ENCODE data around the gene ADH5.
"Not testable (repeated sequence)": the region's sequence is repeated elsewhere in the genome, so short reads cannot be mapped to it uniquely, and the experiment has no call there.

The ADH5 gene

GRCh38 chr4:99120501-99120900, 31.9 kb upstream of the ADH5 start:
- TF ChIP-seq, protein P1, sequence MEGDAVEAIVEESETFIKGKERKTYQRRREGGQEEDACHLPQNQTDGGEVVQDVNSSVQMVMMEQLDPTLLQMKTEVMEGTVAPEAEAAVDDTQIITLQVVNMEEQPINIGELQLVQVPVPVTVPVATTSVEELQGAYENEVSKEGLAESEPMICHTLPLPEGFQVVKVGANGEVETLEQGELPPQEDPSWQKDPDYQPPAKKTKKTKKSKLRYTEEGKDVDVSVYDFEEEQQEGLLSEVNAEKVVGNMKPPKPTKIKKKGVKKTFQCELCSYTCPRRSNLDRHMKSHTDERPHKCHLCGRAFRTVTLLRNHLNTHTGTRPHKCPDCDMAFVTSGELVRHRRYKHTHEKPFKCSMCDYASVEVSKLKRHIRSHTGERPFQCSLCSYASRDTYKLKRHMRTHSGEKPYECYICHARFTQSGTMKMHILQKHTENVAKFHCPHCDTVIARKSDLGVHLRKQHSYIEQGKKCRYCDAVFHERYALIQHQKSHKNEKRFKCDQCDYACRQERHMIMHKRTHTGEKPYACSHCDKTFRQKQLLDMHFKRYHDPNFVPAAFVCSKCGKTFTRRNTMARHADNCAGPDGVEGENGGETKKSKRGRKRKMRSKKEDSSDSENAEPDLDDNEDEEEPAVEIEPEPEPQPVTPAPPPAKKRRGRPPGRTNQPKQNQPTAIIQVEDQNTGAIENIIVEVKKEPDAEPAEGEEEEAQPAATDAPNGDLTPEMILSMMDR (IDR thresholded peaks at IDR 0.05; ENCODE audit: insufficient read depth, missing control alignments), result no peak

DNA sequence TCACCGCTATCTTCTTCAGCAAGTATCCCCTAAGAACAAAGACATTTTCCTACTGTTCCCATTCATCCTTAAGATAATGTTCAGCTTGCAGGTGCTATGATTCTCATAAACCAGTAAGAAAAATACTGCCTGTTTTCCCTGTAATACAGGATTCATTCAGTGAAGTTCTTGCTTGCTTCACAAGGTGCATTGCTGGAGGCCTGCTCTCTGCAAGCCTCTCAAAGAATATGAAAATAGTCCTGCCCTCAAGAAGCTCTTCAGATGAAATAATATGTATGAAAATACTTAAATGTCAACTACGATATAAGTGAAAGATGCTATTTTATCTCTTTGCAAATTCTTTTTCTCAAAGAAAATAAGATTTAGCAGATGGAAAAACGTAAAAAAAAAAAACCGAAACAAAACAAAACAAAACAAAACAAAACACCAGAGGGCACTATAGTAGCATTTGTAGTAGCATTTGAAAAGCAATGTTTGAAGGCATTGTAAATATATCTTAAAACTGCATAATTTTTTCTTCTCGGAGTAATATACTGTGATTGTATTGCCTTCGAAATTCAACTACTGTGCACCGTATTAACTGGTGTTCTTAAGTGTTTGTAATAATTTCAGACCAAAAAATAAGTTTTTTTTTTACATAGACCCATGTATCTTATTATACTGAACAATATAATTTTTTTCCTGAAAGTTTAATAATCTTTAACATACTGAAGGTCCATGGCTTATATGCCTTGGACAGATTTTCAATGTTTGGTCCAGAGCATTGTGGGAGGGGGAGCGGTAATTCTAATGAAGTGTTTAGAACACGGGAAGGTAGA, 29.5 kb upstream of the ADH5 start:
- TF ChIP-seq, protein P1 (IDR thresholded peaks at IDR 0.05; ENCODE audit: insufficient read depth, missing control alignments), result peak; percentile 34
- DNase-seq (ENCODE audit: insufficient read length, low spot score) (no peak), FAIRE-seq (no peak)

More at GRCh38 chr4:99120501-99120900, 31.9 kb upstream of the ADH5 start:
- DNase-seq (ENCODE audit: insufficient read length, low spot score), result no peak
- no peak for FAIRE-seq

DNA sequence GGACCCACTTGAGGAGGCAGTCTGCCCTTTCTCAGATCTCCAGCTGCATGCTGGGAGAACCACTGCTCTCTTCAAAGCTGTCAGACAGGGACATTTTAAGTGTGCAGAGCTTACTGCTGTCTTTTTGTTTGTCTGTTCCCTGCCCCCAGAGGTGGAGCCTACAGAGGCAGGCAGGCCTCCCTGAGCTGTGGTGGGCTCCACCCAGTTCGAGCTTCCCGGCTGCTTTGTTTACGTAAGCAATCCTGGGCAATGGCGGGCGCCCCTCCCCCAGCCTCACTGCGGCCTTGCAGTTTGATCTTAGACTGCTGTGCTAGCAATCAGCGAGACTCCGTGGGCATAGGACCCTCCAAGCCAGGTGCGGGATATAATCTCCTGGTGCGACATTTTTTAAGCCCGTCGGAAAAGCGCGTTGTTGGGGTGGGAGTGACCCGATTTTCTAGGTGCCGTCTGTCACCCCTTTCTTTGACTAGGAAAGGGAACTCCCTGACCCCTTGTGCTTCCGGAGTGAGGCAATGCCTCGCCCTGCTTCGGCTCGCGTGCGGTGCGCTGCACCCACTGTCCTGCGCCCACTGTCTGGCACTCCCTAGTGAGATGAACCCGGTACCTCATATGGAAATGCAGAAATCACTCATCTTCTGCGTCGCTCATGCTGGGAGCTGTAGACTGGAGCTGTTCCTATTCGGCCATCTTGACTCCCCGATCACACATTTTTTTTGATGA, 28.7 kb upstream of the ADH5 start:
- not testable (repeated sequence) for FAIRE-seq; DNase-seq (ENCODE audit: insufficient read length, low spot score)

DNA sequence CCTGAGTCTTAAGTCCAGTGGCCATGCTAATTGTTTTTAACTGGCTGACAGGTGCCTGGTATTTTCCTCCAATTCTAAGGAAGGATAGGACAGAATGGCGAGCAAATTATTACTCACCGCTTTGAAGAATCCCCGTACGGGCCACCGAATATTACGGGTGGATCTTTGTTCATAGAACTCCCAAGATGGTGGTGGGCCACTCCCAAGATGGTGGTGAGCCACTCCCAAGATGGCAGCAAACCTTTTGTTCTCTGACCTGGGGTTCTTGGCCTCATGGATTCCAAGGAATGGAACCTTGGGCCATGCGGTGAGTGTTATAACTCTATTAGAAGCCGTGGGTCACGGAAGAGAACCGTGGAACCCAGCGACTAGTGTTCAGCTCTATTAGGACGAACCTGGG, 20.7 kb upstream of the ADH5 start:
- not testable (repeated sequence) for DNase-seq (ENCODE audit: insufficient read length, low spot score); FAIRE-seq

DNA sequence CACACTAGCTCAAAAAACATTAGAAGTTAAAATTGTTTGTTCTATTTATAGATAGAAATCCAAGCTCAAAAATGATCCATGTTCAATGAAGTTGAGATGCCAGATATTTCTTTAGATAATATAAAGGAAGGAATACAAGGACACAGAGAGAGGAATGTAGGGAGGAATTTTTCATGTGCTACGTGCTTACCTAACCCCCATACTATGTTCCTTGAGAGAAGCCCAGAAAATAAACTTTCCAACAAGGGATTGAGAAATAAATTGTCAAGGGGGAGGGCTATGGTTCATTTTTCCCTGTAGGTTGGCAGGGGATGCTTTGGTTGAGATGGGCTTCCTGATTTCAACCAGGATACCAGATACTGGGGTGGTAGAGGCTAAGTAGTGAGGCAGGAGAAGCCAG, 15.6 kb upstream of the ADH5 start:
- no peak for DNase-seq (ENCODE audit: insufficient read length, low spot score)
- TF ChIP-seq, protein P1 (IDR thresholded peaks at IDR 0.05; ENCODE audit: insufficient read depth, missing control alignments), result no peak
- FAIRE-seq, result no peak

DNA sequence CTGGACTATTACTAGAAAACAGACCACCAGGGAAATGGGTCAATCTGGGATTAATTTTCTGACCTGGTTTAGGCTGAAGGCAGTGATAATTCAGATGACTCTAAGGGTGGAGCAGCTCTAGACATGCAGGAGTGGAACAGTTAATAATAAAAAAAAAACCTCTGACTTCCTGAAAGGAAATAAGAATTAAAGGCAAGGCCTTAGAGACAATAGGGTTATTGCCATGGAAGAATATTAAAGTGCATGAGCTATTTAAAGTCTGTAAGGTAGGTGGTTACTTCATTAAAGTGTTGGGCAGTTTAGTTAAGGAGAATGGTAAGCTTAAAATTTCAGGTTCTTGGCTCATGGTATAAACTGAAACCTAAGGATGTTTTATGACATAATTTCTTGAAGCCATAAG, 14.6 kb upstream of the ADH5 start:
- TF ChIP-seq, protein P1 (IDR thresholded peaks at IDR 0.05; ENCODE audit: insufficient read depth, missing control alignments), result no peak
- FAIRE-seq (no peak), DNase-seq (ENCODE audit: insufficient read length, low spot score) (no peak)

DNA sequence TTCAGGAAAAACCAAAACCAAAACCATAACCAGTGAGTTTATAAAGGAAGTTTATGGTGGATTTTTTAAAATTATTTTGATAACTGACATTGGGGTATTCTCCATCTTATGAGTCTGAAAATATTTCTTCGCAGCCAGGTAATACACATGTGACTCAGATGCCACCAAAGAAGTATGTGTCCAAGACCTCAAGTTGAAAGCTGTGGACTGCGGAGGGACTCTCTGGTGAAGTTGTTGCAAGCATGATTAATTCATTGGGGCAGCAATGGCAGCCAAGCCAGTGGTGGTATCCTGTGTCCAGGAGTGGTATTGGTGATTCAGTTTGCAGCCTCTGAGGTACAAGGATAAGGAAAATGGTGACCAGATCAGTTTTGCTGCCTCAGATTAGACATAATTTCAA, 14.0 kb upstream of the ADH5 start:
- FAIRE-seq, result no peak
- no peak for DNase-seq (ENCODE audit: insufficient read length, low spot score)
- TF ChIP-seq, protein P1 (IDR thresholded peaks at IDR 0.05; ENCODE audit: insufficient read depth, missing control alignments), result no peak

DNA sequence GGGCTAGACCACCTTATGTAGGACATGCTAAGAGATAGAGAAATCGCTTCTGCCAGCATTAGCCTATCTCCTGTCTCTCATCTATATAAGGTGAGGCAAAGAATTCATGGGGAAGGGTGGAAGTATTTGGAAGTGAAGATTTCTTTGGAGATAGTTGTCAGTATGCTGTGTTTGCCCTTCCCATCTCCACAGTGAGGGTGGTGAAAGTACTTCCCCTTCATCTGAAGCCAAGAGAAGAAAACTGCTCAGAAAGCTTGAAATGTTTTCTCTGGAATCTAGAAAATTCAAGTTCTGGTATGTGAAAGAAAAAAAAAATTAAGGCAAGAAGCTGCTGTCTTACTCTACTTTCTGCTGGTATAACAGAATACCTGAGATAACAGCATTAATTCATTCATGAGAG, 12.3 kb upstream of the ADH5 start:
- FAIRE-seq (no peak), DNase-seq (ENCODE audit: insufficient read length, low spot score) (no peak)
- TF ChIP-seq, protein P1 (IDR thresholded peaks at IDR 0.05; ENCODE audit: insufficient read depth, missing control alignments), result no peak

GRCh38 chr4:99099814-99100213, 11.2 kb upstream of the ADH5 start:
- not testable (repeated sequence) for FAIRE-seq; DNase-seq (ENCODE audit: insufficient read length, low spot score)

Data from D721Med (cell line).